Bladder microvascular endothelial cell (primary cell): Measurements from ENCODE around the gene TRMT13. TPM values are rescaled to one million over a fixed set of nuclear protein-coding genes. Genes with fewer than 3 reads are reported as not detected.

ENCODE experiments used
- total RNA-seq: library from RNA; depleted of rRNA; stranded (reverse); fragments of >200 nt; gene quantifications from 2 replicates; pipeline ENCODE4 v1.2.3, GENCODE V29; 2014

TRMT13 gene, protein sequence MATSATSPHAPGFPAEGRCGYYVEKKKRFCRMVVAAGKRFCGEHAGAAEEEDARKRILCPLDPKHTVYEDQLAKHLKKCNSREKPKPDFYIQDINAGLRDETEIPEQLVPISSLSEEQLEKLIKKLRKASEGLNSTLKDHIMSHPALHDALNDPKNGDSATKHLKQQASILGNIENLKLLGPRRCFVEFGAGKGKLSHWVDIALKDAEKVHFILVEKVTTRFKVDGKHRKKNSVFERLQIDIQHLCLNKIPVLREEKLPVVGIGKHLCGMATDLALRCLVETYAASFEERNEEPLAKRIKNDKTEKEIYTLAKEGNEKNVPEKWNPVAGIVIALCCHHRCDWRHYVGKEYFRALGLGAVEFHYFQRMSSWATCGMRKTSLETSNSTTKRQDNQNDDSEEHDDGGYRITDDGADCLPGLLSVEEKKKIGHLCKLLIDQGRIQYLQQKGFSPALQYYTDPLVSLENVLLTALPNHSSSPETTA
- total RNA-seq, result 8.3 and 18.1 TPM in 2 replicates

DNA sequence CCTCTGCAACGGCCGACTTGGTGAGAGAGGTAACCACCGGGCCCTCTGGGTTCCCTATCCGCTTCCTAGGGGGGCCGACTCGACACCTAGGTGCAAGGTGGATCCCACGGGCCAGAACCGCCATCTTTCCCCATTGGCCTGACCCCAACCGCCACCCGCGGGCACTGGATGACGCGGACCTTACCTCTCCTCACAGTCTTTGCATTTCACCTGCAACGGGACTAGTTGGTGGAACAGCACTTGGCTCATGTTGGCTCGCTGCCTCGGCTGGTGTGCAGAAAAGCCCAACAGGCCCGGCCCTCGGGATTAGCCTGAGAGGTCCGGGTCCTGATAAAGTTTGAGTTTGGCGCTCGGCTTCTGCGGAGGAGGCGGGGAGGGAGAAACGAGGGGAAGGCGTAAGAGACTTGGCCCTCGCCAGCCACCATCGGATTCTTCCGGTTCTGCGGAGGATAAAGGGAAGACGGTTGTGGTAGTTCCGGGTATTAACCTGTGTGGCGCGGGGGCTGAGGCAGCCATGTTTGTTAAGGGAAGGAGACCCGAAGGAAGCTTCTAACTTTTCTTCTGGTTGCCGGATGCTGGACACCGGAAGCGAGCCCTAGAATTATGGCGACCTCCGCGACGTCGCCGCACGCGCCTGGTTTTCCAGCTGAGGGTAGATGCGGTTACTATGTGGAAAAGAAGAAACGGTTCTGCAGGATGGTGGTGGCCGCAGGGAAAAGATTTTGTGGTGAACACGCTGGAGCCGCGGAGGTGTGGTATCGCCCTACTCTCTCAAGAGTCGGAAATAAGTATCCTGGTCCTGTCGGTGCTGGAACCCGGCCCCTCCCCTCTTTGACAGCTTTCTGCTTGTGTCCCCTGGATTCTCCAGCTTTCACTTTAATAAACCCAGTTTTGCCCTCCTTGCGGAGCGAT is at the start of gene TRMT13, which contains the start of gene SASS6:
TSS of gene TRMT13 (plus strand) at position 598 of the 912 bp plus-strand sequence. CDS start at position 604, 6 bp downstream.
TSS of gene SASS6 (minus strand) at position 365 of the 912 bp plus-strand sequence. CDS start at position 249, 116 bp downstream.

DNA sequence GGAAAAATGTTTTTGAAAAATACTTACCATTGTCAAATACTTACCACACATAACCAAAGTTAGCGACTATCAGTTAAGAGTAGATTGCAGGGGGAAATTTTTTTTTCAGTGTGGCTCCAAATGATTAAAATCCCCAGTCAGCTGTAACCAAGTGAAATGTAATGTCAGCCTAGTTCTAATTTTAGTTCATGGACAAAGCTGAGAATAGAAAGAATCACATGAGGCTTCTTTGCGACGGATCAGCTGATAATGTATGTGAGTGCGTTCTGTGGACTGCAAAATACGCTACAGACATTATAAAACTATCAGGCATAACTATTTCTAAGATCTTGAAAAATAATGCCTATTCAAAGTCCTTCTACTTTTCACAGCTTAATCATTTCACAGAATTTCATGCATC is 45.1 kb downstream of the TRMT13 start, which contains the start of gene LRRC39:
TSS of gene LRRC39 (minus strand) at position 166 of the 400 bp plus-strand sequence. CDS start 9,740 bp downstream, outside the sequence.

Other genes with a start within 250 kb of the TRMT13 start
- 10.2 and 21.8 TPM in 2 replicates for gene SLC35A3, start 163.2 kb upstream of the TRMT13 start, total RNA-seq
- 2.4 and 3.5 TPM in 2 replicates for gene SASS6, start 233 bp upstream of the TRMT13 start, total RNA-seq
- gene LRRC39, start 45.1 kb downstream of the TRMT13 start, total RNA-seq, result 0.16 and 0.19 TPM in 2 replicates
- gene DBT, start 116.7 kb downstream of the TRMT13 start, total RNA-seq, result 2.3 and 7.2 TPM in 2 replicates
- 33.8 and 39.9 TPM in 2 replicates for gene RTCA, start 133.1 kb downstream of the TRMT13 start, total RNA-seq
- gene CDC14A, start 219.3 kb downstream of the TRMT13 start, total RNA-seq, result 15.7 and 18.1 TPM in 2 replicates